ENCODE results near the gene MDN1. TPM values are rescaled to one million over a fixed set of nuclear protein-coding genes. Genes with fewer than 3 reads are reported as not detected.
"Not testable (repeated sequence)": the region's sequence is repeated elsewhere in the genome, so short reads cannot be mapped to it uniquely, and the experiment has no call there.

The MDN1 gene
- total RNA-seq, 2 donors from 2014 or later = 51.2 to 53.1 TPM

- no peaks in the 10 kb centered on the region for H3K27me3 Mint-ChIP-seq
- H3K9me3 ChIP-seq (ENCODE audit: control insufficient read depth, low read length, poor library complexity, severe bottlenecking) = no peaks in the 10 kb centered on the region
- H3K27ac Mint-ChIP-seq = peak overlapping the region; percentile 11
- H3K36me3 Mint-ChIP-seq (ENCODE audit: low read depth) = peaks cover 4% of the 10 kb centered on the region
- no peak overlapping the region for H3K4me3 Mint-ChIP-seq
- H3K4me1 Mint-ChIP-seq = peaks cover 12% of the 10 kb centered on the region
- no peak for DNase-seq
- no peak for ATAC-seq
Measured at GRCh38 chr6:89803271-89803670, 16.3 kb downstream of the MDN1 start.

- DNase-seq (no peak), ATAC-seq (no peak)
- H3K4me3 Mint-ChIP-seq = no peak overlapping the region
- H3K36me3 Mint-ChIP-seq (ENCODE audit: low read depth) = peaks cover 6% of the 10 kb centered on the region
- H3K27me3 Mint-ChIP-seq = no peaks in the 10 kb centered on the region
- H3K27ac Mint-ChIP-seq = no peak overlapping the region
- peaks cover 13% of the 10 kb centered on the region for H3K4me1 Mint-ChIP-seq
- no peaks in the 10 kb centered on the region for H3K9me3 ChIP-seq (ENCODE audit: control insufficient read depth, low read length, poor library complexity, severe bottlenecking)
Measured at GRCh38 chr6:89799756-89800155, 19.8 kb downstream of the MDN1 start.

DNA sequence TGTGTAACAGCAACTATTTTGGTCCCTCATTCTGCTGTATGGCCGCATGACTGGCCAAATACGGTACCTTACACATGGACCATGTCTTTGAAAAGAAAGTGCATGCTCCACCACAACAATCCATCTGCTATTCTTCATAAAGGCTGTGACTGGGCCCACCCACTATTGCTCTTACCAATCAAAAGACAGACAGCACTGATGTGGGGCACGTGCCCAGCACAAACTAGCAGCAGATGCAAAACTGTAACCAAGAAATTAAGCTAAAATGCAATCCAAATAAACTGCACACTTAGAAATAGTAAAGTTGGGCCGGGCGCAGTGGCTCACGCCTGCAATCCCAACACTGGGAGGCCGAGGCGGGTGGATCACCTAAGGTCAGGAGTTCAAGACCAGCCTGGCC lies 20.5 kb downstream of the MDN1 start:
- DNase-seq (no peak), ATAC-seq (no peak)
- no peaks in the 10 kb centered on the region for H3K27me3 Mint-ChIP-seq
- H3K4me3 Mint-ChIP-seq = no peak overlapping the region
- no peak overlapping the region for H3K27ac Mint-ChIP-seq
- peaks cover 6% of the 10 kb centered on the region for H3K36me3 Mint-ChIP-seq (ENCODE audit: low read depth)
- no peaks in the 10 kb centered on the region for H3K9me3 ChIP-seq (ENCODE audit: control insufficient read depth, low read length, poor library complexity, severe bottlenecking)
- H3K4me1 Mint-ChIP-seq = peaks cover 20% of the 10 kb centered on the region

- DNase-seq (no peak), ATAC-seq (no peak)
- Mint-ChIP-seq H3K27ac (peak overlapping the region; percentile 39), H3K4me3 (no peak overlapping the region), H3K36me3 (ENCODE audit: low read depth) (peaks cover 8% of the 10 kb centered on the region), H3K4me1 (peaks cover 33% of the 10 kb centered on the region), H3K27me3 (no peaks in the 10 kb centered on the region)
- no peaks in the 10 kb centered on the region for H3K9me3 ChIP-seq (ENCODE audit: control insufficient read depth, low read length, poor library complexity, severe bottlenecking)
Measured at GRCh38 chr6:89797317-89797716, 22.3 kb downstream of the MDN1 start.

DNA sequence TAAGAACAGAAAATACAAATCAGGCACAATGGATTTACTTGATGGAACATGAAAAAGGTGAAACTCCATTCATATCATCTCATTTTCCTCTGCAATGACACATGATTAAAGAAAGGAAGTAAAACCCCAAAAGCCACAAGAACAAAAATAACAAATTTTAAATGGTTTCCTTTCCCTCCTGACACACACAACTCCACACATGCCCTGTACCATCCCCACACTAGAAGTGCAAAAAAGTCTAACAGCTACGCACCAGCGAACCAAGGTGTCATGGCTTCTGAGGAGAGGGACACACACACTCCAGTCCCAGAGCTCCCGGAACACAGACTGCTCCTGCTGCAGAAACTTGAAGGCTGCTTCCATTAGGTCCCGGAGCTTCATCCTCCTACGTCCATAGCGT lies 25.3 kb downstream of the MDN1 start:
- DNase-seq (no peak), ATAC-seq (peak; percentile 50)
- no peaks in the 10 kb centered on the region for H3K9me3 ChIP-seq (ENCODE audit: control insufficient read depth, low read length, poor library complexity, severe bottlenecking)
- Mint-ChIP-seq H3K27me3 (no peaks in the 10 kb centered on the region), H3K27ac (peak overlapping the region; percentile 83), H3K4me3 (peak overlapping the region; percentile 68), H3K4me1 (peaks cover 31% of the 10 kb centered on the region), H3K36me3 (ENCODE audit: low read depth) (peaks cover 6% of the 10 kb centered on the region)

DNA sequence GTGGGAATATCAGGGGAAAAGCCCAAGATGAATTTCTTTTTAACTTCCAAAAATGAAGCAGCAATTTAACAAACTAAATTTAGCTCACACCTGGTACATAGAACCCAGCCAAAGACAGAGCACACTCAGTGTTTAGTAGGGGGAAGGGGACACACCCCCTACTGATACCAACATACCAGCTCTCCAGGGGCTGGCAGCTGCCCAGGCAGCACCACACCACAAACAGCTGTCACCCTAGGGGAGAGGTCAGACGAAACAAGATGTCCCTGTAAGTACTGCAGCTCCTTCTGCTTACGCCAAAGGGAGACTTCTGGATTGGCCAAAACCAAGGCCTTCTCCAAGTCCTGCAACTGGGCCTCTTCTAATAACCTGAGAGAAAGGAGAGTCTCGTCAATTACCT lies 26.0 kb downstream of the MDN1 start:
- H3K4me1 Mint-ChIP-seq = peaks cover 34% of the 10 kb centered on the region
- no peak for ATAC-seq
- H3K27me3 Mint-ChIP-seq = no peaks in the 10 kb centered on the region
- no peaks in the 10 kb centered on the region for H3K9me3 ChIP-seq (ENCODE audit: control insufficient read depth, low read length, poor library complexity, severe bottlenecking)
- peak overlapping the region; percentile 83 for H3K27ac Mint-ChIP-seq
- DNase-seq = no peak
- peaks cover 8% of the 10 kb centered on the region for H3K36me3 Mint-ChIP-seq (ENCODE audit: low read depth)
- H3K4me3 Mint-ChIP-seq = no peak overlapping the region

DNA sequence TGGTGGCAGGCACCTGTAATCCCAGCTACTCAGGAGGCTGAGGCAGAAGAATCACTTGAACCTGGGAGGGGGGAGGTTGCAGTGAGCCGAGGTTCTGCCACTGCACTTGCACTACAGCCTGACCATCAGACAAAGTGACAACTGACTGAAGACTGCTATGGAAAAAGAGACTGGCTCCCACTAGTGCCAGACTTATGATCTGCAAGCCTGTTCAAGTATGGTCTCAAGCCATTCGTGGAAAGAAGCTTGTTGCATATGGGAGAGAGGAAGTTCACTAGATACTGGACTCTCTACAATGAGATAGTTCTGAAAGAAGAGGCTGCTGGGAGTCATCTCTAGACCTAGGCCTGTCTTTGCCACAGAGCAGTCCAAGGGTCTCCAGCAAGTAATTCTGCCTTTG lies 26.7 kb downstream of the MDN1 start:
- H3K27ac Mint-ChIP-seq = peak overlapping the region; percentile 83
- DNase-seq (no peak), ATAC-seq (peak; percentile 53)
- peak overlapping the region; percentile 41 for H3K4me3 Mint-ChIP-seq
- no peaks in the 10 kb centered on the region for H3K27me3 Mint-ChIP-seq
- H3K36me3 Mint-ChIP-seq (ENCODE audit: low read depth) = peaks cover 9% of the 10 kb centered on the region
- no peaks in the 10 kb centered on the region for H3K9me3 ChIP-seq (ENCODE audit: control insufficient read depth, low read length, poor library complexity, severe bottlenecking)
- peaks cover 35% of the 10 kb centered on the region for H3K4me1 Mint-ChIP-seq

GRCh38 chr6:89790403-89790802 lies 29.2 kb downstream of the MDN1 start:
- no peaks in the 10 kb centered on the region for H3K9me3 ChIP-seq (ENCODE audit: control insufficient read depth, low read length, poor library complexity, severe bottlenecking)
- Mint-ChIP-seq H3K27ac (peak overlapping the region; percentile 57), H3K27me3 (no peaks in the 10 kb centered on the region), H3K4me1 (peaks cover 35% of the 10 kb centered on the region), H3K36me3 (ENCODE audit: low read depth) (peaks cover 8% of the 10 kb centered on the region), H3K4me3 (no peak overlapping the region)
- DNase-seq (no peak), ATAC-seq (no peak)

DNA sequence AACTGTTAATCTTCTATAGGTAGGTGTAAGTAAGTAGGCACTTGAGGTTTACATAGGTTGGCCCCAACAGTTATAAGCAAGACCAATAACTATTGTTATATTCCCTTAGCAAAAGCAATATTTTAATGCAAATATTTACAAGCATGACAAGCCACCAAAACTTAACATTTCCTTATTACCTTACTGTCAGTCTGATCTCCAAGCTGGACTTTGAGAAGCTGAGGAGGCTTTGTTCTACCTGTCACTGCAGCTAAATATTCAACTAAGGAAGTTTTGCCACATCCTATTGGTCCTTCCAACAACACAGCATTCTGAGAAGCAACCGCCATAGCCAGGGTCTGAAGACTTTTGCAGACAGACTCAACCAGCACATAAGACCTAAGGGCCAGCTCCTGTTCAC lies 29.6 kb downstream of the MDN1 start:
- ATAC-seq (no peak), DNase-seq (no peak)
- Mint-ChIP-seq H3K27ac (peak overlapping the region; percentile 57), H3K36me3 (ENCODE audit: low read depth) (peaks cover 9% of the 10 kb centered on the region), H3K4me3 (no peak overlapping the region), H3K27me3 (no peaks in the 10 kb centered on the region), H3K4me1 (peaks cover 31% of the 10 kb centered on the region)
- H3K9me3 ChIP-seq (ENCODE audit: control insufficient read depth, low read length, poor library complexity, severe bottlenecking) = no peaks in the 10 kb centered on the region

DNA sequence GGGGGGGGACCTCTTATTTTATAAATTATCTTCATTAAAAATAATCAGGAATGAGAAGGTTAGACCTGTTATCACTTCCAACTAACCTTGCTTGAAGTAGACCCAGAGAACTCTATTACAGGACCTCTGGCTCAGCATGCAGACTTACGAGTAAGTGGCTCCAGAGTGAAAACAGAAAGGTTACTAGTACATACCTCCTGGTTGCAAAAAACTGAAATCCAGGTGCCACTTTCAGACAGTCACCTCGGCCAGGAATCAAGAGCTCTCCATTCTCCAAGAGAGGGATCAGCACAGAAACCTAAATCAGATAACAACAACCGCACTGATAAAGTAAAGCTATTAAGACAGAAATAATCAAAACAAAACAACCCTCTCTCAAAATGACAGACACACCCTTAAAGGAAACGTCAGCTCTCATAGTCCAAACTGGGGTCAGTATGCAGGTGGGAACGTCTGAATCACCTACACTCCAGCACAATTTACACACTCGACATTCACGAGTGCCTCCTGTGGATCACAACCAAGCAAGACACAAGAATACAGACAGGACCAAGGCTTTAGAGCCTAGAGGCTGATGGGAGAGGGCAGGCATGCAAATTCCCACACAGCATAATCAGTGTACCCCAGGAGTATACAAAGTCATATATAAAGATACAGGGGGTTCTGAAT lies 31.8 kb downstream of the MDN1 start:
- DNase-seq = no peak
- Mint-ChIP-seq H3K4me3 (no peak overlapping the region), H3K36me3 (ENCODE audit: low read depth) (peaks cover 17% of the 10 kb centered on the region), H3K27me3 (no peaks in the 10 kb centered on the region), H3K27ac (no peak overlapping the region), H3K4me1 (peaks cover 10% of the 10 kb centered on the region)
- ATAC-seq = no peak
- no peaks in the 10 kb centered on the region for H3K9me3 ChIP-seq (ENCODE audit: control insufficient read depth, low read length, poor library complexity, severe bottlenecking)

DNA sequence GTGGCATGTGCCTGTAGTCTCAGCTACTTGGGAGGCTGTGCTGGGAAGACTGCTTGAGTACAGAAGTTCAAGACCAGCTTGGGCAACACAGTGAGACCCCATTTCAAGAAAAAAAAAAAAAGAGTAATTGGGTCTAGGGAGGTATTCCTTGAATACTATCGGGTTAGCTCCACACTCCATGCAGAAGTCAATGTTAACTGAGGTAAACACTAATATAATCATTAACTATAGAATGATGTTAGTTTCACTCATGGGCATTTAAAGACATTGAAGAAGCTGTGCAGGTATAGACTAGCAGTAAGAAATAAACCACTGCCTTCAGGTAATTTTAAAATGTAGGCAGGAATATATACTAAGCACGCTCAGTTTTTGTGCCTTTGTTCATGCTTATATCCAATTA lies 32.6 kb downstream of the MDN1 start:
- no peak overlapping the region for H3K4me3 Mint-ChIP-seq
- no peaks in the 10 kb centered on the region for H3K9me3 ChIP-seq (ENCODE audit: control insufficient read depth, low read length, poor library complexity, severe bottlenecking)
- H3K27me3 Mint-ChIP-seq = no peaks in the 10 kb centered on the region
- no peak for ATAC-seq
- H3K4me1 Mint-ChIP-seq = peaks cover 9% of the 10 kb centered on the region
- H3K27ac Mint-ChIP-seq = peak overlapping the region; percentile 24
- DNase-seq = no peak
- peaks cover 17% of the 10 kb centered on the region for H3K36me3 Mint-ChIP-seq (ENCODE audit: low read depth)

DNA sequence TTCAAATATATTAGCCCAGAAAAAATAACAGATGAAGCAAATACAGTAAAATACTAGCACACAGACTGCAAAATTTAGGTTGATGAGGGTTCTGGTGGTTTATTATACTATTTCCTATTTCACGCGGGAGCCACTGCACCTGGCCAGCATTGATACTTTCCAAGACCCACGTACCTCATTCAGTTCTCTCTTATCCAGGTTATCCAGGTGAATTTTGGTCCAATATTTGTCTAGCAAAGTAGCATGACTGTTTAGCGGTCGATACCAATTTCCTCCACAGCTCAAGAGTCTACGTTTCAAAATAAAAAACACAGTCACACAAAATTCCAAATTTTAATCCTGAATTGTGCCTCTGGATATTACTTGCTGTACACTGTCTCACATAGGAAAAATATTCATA lies 34.8 kb downstream of the MDN1 start:
- DNase-seq = no peak
- no peaks in the 10 kb centered on the region for H3K27me3 Mint-ChIP-seq
- H3K9me3 ChIP-seq (ENCODE audit: control insufficient read depth, low read length, poor library complexity, severe bottlenecking) = no peaks in the 10 kb centered on the region
- H3K36me3 Mint-ChIP-seq (ENCODE audit: low read depth) = peaks cover 18% of the 10 kb centered on the region
- no peak for ATAC-seq
- H3K4me3 Mint-ChIP-seq = no peak overlapping the region
- H3K27ac Mint-ChIP-seq = no peak overlapping the region
- peaks cover 9% of the 10 kb centered on the region for H3K4me1 Mint-ChIP-seq

DNA sequence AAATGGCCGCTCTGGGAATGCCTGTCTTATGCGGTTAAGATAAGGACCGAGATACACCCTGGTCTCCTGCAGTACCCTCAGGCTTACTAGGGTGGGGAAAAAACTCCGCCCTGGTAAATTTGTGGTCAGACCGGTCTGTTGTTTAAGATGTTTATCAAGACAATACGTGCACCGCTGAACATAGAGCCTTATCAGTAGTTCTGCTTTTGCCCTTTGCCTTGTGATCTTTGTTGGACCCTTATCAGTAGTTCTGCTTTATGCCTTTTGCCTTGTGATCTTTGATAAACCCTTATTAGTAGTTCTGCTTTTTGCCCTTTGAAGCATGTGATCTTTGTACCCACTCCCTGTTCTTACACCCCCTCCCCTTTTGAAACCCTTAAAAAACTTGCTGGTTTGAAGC lies 36.3 kb downstream of the MDN1 start:
- H3K4me1 Mint-ChIP-seq; H3K27me3 Mint-ChIP-seq; H3K27ac Mint-ChIP-seq; DNase-seq; H3K9me3 ChIP-seq (ENCODE audit: control insufficient read depth, low read length, poor library complexity, severe bottlenecking); ATAC-seq; H3K4me3 Mint-ChIP-seq: not testable (repeated sequence)
- H3K36me3 Mint-ChIP-seq (ENCODE audit: low read depth) = peaks cover 15% of the 10 kb centered on the region

- no peaks in the 10 kb centered on the region for H3K9me3 ChIP-seq (ENCODE audit: control insufficient read depth, low read length, poor library complexity, severe bottlenecking)
- H3K36me3 Mint-ChIP-seq (ENCODE audit: low read depth) = peaks cover 15% of the 10 kb centered on the region
- peaks cover 2% of the 10 kb centered on the region for H3K4me1 Mint-ChIP-seq
- no peak overlapping the region for H3K27ac Mint-ChIP-seq
- ATAC-seq = no peak
- no peak for DNase-seq
- no peaks in the 10 kb centered on the region for H3K27me3 Mint-ChIP-seq
- no peak overlapping the region for H3K4me3 Mint-ChIP-seq
Measured at GRCh38 chr6:89782222-89782621, 37.4 kb downstream of the MDN1 start.
